Fibroblast of pulmonary artery (primary cell): ENCODE data around the gene S100A4.
"Not testable (repeated sequence)": the region's sequence is repeated elsewhere in the genome, so short reads cannot be mapped to it uniquely, and the experiment has no call there.

Experiments used
- DNase-seq: peaks from one replicate; pipeline ENCODE4 v3.0.0-alpha.2; 2010; ENCODE audit warnings: low read depth
- H3K4me3 ChIP-seq: replicated peaks from 2 replicates; pipeline ENCODE4 v1.5.1; 2011; ENCODE audit warnings: low read depth, mild to moderate bottlenecking, control low read depth, low read length, moderate library complexity
- TF ChIP-seq, protein P1 (sequence below): IDR thresholded peaks from 2 replicates; pipeline ENCODE4 v1.5.1; 2011; ENCODE audit warnings: mild to moderate bottlenecking, control low read depth, low read length, inconsistent platforms; ENCODE audit errors: missing control alignments

Gene S100A4

DNA sequence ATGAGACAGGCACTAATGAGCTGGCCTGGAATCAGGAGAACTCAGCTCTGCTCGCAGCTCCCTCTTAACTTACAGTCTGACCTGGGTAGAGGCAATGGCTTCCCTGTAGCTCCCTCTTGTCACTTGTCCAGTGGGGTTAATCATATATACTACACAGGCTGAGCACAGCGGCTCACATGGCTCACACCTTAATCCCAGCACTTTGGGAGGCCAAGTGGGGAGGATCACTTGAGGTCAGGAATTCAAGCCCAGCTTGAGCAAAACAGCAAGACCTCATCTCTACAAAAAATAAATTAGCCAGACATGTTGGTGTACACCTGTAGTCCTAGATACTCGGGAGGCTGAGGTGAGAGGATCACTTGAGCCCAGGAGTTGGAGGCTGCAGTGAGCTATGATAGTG lies 14.0 kb downstream of the S100A4 start:
- H3K4me3 ChIP-seq: no peak overlapping the region
- TF ChIP-seq, protein P1, sequence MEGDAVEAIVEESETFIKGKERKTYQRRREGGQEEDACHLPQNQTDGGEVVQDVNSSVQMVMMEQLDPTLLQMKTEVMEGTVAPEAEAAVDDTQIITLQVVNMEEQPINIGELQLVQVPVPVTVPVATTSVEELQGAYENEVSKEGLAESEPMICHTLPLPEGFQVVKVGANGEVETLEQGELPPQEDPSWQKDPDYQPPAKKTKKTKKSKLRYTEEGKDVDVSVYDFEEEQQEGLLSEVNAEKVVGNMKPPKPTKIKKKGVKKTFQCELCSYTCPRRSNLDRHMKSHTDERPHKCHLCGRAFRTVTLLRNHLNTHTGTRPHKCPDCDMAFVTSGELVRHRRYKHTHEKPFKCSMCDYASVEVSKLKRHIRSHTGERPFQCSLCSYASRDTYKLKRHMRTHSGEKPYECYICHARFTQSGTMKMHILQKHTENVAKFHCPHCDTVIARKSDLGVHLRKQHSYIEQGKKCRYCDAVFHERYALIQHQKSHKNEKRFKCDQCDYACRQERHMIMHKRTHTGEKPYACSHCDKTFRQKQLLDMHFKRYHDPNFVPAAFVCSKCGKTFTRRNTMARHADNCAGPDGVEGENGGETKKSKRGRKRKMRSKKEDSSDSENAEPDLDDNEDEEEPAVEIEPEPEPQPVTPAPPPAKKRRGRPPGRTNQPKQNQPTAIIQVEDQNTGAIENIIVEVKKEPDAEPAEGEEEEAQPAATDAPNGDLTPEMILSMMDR: no peak
- no peak for DNase-seq

DNA sequence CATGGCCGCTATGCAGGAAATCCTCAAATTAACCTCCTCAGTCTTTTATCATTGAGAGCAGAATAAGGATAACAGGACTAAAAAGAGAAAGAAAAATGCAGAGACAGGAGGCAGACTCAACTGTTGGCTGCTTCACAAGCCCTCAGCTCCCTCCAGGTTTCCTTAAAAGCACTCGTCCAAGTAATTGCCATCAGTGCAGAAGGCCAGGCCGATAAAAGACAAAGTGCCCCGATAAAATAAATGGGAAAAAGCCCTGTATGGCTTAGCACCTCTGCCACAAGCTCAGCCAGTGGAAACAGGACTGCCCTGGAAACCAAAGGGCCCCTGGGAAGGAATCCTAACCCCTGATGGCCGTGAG lies 17.9 kb downstream of the S100A4 start:
- no peak for DNase-seq
- TF ChIP-seq, protein P1: no peak
- no peak overlapping the region for H3K4me3 ChIP-seq

DNA sequence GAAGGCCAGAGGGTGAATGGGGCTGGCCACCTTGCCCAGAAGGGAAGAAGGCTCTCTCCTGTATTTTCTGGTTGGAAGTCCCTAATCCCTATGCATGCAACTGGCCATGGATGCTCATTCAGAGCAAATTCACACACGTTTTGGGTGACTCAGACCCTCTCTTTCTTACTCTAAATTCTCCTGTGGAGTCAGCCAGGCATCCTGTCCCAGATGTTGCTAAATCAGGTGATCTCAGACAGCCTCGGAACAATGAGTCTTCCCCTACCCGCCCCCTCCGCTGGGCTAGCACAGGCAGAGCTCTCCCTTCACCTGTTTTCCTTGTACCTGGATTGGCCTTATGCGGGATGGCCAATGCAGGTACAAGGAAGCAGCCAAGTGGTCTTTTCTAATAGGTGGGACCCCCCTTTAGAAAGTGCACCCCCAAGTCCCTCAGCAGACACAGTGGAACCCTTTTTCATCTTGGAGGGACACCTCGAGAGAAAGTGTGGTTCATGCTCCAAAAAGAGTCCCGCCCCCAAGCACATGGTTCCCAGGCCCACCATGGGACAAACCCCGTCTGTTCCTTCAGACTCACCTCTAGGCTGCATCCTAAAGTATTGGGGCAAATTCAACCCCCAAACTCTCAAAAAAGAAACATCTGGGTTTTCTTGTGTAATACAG lies 18.5 kb downstream of the S100A4 start:
- TF ChIP-seq, protein P1: no peak
- DNase-seq: no peak
- no peak overlapping the region for H3K4me3 ChIP-seq

DNA sequence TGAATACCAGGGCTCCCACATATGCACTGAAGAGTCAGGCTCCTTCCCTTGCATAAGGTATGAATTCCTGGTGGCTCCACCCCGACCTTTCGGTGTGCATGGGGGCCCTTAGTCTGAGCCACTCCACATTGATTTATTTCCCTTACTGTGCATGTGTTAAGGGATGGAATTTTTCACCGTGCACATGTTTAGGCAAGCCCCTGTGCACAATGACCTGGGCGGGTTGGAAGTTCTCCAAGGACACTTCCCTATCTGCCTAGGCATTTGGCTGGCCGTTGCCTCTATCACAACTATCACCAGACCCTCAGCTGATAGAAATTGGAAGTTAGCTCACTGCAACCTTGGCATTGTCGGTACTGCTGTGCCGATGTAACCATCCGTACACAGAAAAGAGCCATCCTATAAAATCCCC lies 19.5 kb downstream of the S100A4 start:
- TF ChIP-seq, protein P1: no peak
- no peak overlapping the region for H3K4me3 ChIP-seq
- no peak for DNase-seq

DNA sequence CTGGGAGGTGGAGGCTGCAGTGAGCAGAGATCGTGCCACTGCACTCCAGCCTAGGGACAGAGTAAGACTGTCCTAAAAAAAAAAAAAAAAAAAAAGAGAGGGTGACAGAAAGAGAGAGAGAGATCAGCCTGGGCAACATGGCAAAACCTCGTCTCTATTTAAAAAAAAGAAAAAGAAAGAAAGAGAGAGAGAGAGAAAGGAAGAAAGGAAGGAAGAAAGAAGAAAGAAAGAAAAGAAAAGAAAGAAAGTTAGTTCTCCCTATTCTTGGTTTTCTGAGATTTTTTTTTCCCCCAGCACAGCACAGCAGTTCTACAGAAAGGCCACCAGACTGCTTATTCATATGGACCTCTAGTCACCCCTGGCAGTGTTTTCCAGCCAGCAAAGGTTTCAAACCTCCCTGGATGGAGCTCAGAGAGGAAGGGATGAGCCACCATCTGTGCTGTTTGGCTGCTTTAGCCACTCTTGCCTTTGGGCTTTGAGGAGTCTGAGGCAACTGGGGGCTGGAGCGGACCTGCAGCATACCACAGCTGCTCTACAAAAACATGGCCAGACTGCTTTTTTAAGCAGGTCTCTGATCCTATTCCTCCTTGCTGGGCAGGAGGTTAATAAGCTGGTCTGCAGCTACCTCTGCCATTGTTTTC lies 20.4 kb downstream of the S100A4 start:
- H3K4me3 ChIP-seq: no peak overlapping the region
- TF ChIP-seq, protein P1: no peak
- no peak for DNase-seq

DNA sequence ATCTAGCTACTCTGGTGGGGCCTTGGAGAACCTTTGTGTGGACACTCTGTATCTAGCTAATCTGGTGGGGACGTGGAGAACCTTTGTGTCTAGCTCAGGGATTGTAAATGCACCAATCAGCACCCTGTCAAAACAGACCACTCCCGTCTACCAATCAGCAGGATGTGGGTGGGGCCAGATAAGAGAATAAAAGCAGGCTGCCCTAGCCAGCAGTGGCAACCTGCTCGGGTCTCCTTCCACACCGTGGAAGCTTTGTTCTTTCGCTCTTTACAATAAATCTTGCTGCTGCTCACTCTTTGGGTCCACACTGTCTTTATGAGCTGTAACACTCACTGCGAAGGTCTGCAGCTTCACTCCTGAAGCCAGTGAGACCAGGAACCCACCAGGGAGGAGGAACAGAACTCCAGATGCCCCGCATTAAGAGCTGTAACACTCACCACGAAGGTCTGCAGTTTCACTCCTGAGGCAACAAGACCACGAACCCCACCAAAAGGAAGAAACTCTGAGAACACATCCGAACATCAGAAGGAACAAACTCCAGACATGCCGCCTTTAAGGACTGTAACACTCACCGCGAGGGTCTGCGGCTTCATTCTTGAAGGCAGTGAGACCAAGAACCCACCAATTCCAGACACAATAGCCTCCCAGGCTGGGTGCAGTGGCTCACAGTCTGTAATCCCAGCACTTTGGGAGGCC lies 23.1 kb downstream of the S100A4 start:
- H3K4me3 ChIP-seq, DNase-seq: not testable (repeated sequence)

DNA sequence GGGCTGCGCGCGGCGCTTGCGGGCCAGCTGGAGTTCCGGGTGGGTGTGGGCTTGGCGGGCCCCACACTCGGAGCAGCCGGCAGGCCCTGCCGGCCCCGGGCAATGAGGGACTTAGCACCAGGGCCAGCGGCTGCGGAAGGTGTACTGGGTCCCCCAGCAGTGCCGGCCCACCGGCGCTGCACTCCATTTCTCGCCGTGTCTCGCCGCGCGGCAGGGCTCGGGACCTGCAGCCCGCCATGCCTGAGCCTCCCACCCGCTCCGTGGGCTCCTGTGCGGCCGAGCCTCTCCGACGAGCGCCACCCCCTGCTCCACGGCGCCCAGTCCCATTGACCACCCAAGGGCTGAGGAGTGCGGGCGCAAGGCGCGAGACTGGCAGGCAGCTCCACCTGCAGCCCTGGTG lies 23.8 kb downstream of the S100A4 start:
- not testable (repeated sequence) for DNase-seq, H3K4me3 ChIP-seq

DNA sequence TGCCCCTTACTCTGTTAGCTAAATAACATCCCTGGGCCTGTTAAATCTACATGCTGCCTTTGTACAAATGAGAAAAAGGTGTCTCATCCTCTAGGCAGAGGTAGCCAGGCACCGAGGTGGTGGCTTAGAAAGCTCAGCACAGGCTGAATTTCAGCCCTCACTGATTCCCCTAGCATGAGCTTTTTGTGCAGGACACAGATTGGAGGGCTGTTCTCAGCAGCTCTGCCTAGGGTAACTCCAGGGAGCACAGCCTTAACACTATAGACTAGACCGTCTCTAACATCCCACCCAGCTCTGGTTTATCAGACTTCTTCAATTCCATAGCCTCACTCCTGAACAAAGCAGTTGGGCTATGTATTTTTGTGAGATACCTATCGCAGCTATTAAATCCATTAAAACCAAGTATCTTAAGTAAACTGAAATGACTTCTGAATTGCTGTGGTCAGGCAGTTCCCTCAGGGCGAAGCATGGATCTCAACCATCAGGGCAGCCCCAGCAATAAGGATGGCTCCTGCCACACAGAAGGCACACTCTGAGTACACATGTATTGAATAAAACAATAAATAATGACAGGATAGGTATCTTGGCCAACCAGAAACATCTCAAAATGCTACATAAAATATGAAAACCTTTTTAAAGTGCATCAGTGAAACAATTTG lies 24.7 kb downstream of the S100A4 start:
- no peak overlapping the region for H3K4me3 ChIP-seq
- DNase-seq: no peak
- TF ChIP-seq, protein P1: no peak

DNA sequence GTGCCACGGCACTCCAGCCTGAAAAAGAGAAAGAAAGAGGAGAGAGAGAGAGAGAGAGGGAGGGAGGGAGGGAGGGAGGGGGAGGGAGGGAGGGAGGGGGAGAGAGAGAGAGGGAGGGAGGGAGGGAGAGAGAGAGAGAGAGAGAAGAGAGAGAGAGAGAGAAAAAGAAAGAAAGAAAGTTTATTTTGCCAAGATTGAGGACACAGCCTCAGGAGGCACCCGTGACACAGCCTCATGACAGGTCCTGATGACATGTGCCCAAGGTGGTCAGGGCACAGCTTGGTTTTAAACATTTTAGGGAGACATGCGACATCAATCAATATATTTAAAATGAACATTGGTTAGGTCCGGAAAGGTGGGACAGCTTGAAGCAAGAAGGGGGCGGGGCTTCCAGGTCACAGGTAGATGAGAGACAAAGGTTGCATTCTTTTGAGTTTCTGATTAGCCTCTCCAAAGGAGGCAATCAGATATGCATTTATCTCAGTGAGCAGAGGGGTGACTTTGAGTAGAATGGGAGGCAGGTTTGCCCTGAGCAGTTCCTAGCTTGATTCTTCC lies 25.4 kb downstream of the S100A4 start:
- not testable (repeated sequence) for DNase-seq, H3K4me3 ChIP-seq
